DOHH2 (cell line): ENCODE results near the gene DHRS7B.

ENCODE experiments used
- H3F3A ChIP-seq: fragments of 200-600 bp; sonication (generic), shearing (Covaris generic); 2 replicates; pipeline ENCODE4 v1.6.0; 2016; ENCODE audit warnings: antibody characterized with exemption, mild to moderate bottlenecking; ENCODE audit not compliant: control insufficient read depth, insufficient read depth
- H3K27ac ChIP-seq: fragments of 200-600 bp; sonication (generic); 2 replicates; pipeline ENCODE4 v1.5.1; 2014; ENCODE audit warnings: low read depth, mild to moderate bottlenecking, low read length, moderate library complexity
- H3K27me3 ChIP-seq: fragments of 200-600 bp; sonication (generic); 2 replicates; pipeline ENCODE4 v1.6.1; 2014; ENCODE audit warnings: mild to moderate bottlenecking, low read length, mixed read lengths; ENCODE audit not compliant: control insufficient read depth
- H3K36me3 ChIP-seq: fragments of 200-600 bp; sonication (generic); 2 replicates; pipeline ENCODE4 v1.6.1; 2014; ENCODE audit warnings: mild to moderate bottlenecking, low read length, moderate library complexity, mixed read lengths; ENCODE audit not compliant: control insufficient read depth
- H3K4me1 ChIP-seq: fragments of 200-600 bp; sonication (generic); 2 replicates; pipeline ENCODE4 v1.6.1; 2014; ENCODE audit warnings: mild to moderate bottlenecking, low read length, mixed read lengths; ENCODE audit not compliant: control insufficient read depth
- H3K4me2 ChIP-seq: fragments of 200-600 bp; sonication (generic); 2 replicates; pipeline ENCODE4 v1.6.0; 2014; ENCODE audit warnings: mild to moderate bottlenecking, low read length, moderate library complexity
- H3K4me3 ChIP-seq: fragments of 200-600 bp; sonication (generic); 2 replicates; pipeline ENCODE4 v1.5.1; 2014; ENCODE audit warnings: mild to moderate bottlenecking, low read length, mixed read lengths
- H3K79me2 ChIP-seq: fragments of 200-600 bp; sonication (generic); 2 replicates; pipeline ENCODE4 v1.6.1; 2014; ENCODE audit warnings: mild to moderate bottlenecking, low read length, mixed read lengths; ENCODE audit not compliant: control insufficient read depth
- H3K9me2 ChIP-seq: fragments of 200-600 bp; sonication (generic); replicated peaks from 2 replicates; pipeline ENCODE4 v1.6.1; 2014; ENCODE audit warnings: mild to moderate bottlenecking, low read length, mixed read lengths; ENCODE audit not compliant: control insufficient read depth
- H3K9me3 ChIP-seq: fragments of 200-600 bp; sonication (generic); 2 replicates; pipeline ENCODE4 v1.6.1; 2014; ENCODE audit warnings: antibody characterized with exemption, low read length, mixed read lengths; ENCODE audit not compliant: control insufficient read depth, insufficient read depth
- H4K20me1 ChIP-seq: fragments of 200-600 bp; sonication (generic); 2 replicates; pipeline ENCODE4 v1.6.0; 2014; ENCODE audit warnings: low read depth, mild to moderate bottlenecking, antibody characterized with exemption, low read length, moderate library complexity; ENCODE audit not compliant: control insufficient read depth, insufficient read depth
- EZH2phosphoT487 ChIP-seq: fragments of 200-600 bp; sonication (generic); IDR thresholded peaks from 2 replicates; pipeline ENCODE4 v1.6.1; 2017; ENCODE audit warnings: borderline replicate concordance, mild to moderate bottlenecking, antibody characterized with exemption, low read length, moderate library complexity, mixed read lengths
- TF ChIP-seq, protein P1 (sequence below): fragments of 200-600 bp; sonication (generic); IDR thresholded peaks from one replicate; pipeline ENCODE4 v1.5.1; 2014; ENCODE audit warnings: antibody characterized with exemption, mild to moderate bottlenecking, low read depth, low read length; ENCODE audit not compliant: poor library complexity, severe bottlenecking

The DHRS7B gene

DNA sequence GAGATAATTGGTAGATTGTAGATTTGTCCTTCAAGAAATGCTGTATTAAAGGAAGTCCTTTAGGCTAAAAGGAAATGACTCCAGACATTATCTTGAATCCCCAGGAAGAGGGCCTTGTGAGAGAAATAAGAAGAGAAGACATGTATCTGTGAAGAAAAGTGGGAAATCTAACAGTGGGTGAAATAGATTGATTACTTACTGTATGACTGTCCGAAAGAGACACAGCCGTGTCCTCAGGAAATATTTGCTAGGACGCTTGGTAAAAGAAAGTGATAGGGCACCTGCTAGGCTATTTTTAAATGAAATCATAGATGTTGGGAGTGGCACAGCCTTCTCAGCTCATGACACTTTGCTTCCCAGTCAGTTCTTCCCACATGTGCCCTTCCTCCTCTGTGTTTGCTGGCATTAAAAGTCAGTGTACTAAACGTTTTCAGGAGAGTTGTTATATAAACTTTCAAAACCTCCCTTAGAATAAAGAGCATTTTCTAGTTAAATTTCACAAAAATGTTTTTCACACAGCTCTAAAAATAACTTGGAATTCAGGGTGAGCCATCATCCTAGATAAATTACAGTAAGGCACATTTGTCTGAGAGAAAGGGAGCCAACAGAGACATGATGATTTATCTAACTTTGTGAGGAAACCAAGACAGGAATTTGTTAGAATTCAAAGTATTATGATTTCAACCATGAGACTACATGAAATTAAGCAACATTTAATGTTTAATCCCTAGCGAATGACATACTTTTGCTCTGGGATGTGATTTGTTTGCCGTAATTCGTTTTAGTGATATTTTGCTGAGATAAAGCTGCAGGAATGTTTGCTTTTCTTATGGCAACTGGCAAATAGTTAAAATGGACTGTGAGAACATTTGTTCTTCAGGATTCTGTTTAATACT lies 35.0 kb downstream of the DHRS7B start:
- H3K27ac ChIP-seq, result no peak overlapping the region
- H3K4me2 ChIP-seq, result no peak overlapping the region
- no peaks in the 10 kb centered on the region for H4K20me1 ChIP-seq
- H3K4me1 ChIP-seq, result peaks cover 5% of the 10 kb centered on the region
- TF ChIP-seq EZH2phosphoT487, result no peak
- TF ChIP-seq, protein P1, sequence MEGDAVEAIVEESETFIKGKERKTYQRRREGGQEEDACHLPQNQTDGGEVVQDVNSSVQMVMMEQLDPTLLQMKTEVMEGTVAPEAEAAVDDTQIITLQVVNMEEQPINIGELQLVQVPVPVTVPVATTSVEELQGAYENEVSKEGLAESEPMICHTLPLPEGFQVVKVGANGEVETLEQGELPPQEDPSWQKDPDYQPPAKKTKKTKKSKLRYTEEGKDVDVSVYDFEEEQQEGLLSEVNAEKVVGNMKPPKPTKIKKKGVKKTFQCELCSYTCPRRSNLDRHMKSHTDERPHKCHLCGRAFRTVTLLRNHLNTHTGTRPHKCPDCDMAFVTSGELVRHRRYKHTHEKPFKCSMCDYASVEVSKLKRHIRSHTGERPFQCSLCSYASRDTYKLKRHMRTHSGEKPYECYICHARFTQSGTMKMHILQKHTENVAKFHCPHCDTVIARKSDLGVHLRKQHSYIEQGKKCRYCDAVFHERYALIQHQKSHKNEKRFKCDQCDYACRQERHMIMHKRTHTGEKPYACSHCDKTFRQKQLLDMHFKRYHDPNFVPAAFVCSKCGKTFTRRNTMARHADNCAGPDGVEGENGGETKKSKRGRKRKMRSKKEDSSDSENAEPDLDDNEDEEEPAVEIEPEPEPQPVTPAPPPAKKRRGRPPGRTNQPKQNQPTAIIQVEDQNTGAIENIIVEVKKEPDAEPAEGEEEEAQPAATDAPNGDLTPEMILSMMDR, result no peak
- H3K9me3 ChIP-seq, result no peaks in the 10 kb centered on the region
- H3K4me3 ChIP-seq, result no peak overlapping the region
- H3K79me2 ChIP-seq, result no peaks in the 10 kb centered on the region
- no peaks in the 10 kb centered on the region for H3K27me3 ChIP-seq
- H3K9me2 ChIP-seq, result no peaks in the 10 kb centered on the region
- no peaks in the 10 kb centered on the region for H3K36me3 ChIP-seq
- H3F3A ChIP-seq, result peaks cover 4% of the 10 kb centered on the region; the same call in 1 of the 2 replicates

DNA sequence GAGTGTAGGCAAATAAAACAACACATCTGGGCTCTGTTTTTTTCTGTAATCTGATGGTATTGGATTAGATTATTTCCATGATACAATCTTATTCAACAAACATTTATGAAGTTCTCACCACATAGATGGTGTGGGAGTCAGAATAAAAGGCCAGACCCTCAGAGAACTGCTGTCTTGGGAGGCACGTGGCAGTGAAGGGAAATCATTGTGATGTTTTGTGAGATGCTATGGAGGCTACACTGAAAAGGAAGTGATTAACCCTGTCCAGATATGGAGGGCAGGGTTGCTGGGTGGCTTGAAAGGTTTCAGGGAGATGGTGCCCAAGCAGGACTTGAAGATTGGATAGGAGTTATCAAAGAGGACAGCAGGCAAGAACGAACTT lies 35.6 kb downstream of the DHRS7B start:
- Histone ChIP-seq H3K27ac (no peak overlapping the region), H3K4me2 (no peak overlapping the region), H3K79me2 (no peaks in the 10 kb centered on the region)

DNA sequence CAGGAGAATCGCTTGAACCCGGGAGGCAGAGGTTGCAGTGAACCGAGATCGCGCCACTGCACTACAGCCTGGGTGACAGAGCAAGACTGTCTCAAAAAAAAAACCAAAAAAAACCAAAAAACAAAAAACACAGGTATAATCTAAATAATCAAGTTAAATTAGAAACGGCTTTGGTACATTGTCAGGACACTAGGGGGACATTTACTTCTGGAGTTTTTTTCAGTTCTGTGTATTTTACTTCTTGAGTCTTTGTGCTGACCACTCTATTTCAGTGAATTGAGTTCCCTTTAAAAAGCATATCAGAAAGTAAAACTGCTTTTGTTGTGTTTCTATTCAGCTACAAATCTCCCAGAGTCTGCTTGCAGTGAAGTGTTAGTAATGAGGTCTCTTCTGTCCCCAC lies 36.3 kb downstream of the DHRS7B start:
- TF ChIP-seq EZH2phosphoT487, result no peak
- TF ChIP-seq, protein P1, result no peak
- no peaks in the 10 kb centered on the region for H3K79me2 ChIP-seq
- no peaks in the 10 kb centered on the region for H3K4me1 ChIP-seq
- peaks cover 4% of the 10 kb centered on the region; the same call in 1 of the 2 replicates for H3F3A ChIP-seq
- no peaks in the 10 kb centered on the region for H4K20me1 ChIP-seq
- no peaks in the 10 kb centered on the region for H3K27me3 ChIP-seq
- H3K9me2 ChIP-seq, result no peaks in the 10 kb centered on the region
- H3K27ac ChIP-seq, result no peak overlapping the region
- H3K4me2 ChIP-seq, result no peak overlapping the region
- no peaks in the 10 kb centered on the region for H3K9me3 ChIP-seq
- H3K36me3 ChIP-seq, result no peaks in the 10 kb centered on the region
- no peak overlapping the region for H3K4me3 ChIP-seq

More for the DNA sequence above, 35.6 kb downstream of the DHRS7B start:
- no peaks in the 10 kb centered on the region for H3K36me3 ChIP-seq
- no peaks in the 10 kb centered on the region for H3K9me3 ChIP-seq
- no peaks in the 10 kb centered on the region for H3K9me2 ChIP-seq
- H3F3A ChIP-seq, result peaks cover 4% of the 10 kb centered on the region; the same call in 1 of the 2 replicates
- TF ChIP-seq EZH2phosphoT487, result no peak
- TF ChIP-seq, protein P1, result no peak
- peaks cover 1% of the 10 kb centered on the region for H3K4me1 ChIP-seq
- no peaks in the 10 kb centered on the region for H3K27me3 ChIP-seq
- H3K4me3 ChIP-seq, result no peak overlapping the region
- H4K20me1 ChIP-seq, result no peaks in the 10 kb centered on the region
